Caco-2 (cell line): ENCODE measurements around the gene TYW5. TPM values are rescaled to one million over a fixed set of nuclear protein-coding genes. Genes with fewer than 3 reads are reported as not detected.

Experiments used
- BruUV-seq: library from RNA; stranded (reverse); fragments of 400-500 nt; replicated peaks from 2 replicates; lab custom pipeline; 2021; lab: Mats Ljungman, UMichigan
- CTCF ChIA-PET: fragments of 300-600 bp; sonication (Branson Sonifier 250); formaldehyde crosslinking; loops from one replicate; lab custom pipeline; 2022; ENCODE audit warnings: antibody characterized with exemption; lab: Charles Lee
- POLR2A ChIA-PET: fragments of 300-600 bp; sonication (Branson Sonifier 250); formaldehyde crosslinking; loops from one replicate; lab custom pipeline; 2022; ENCODE audit warnings: antibody characterized with exemption; lab: Charles Lee
- DNase-seq, 2 experiments: peaks; one replicate each; pipeline versions ENCODE4 v3.0.0 to v3.0.0-alpha.2; 2020 to 2022
- H3K27me3 ChIP-seq: replicated peaks from 2 replicates; pipeline ENCODE4 v1.6.0; 2011; ENCODE audit warnings: low read length; ENCODE audit not compliant: control insufficient read depth, insufficient read depth
- H3K36me3 ChIP-seq: 2 replicates; pipeline ENCODE4 v1.5.1; 2011; ENCODE audit warnings: low read length; ENCODE audit not compliant: control insufficient read depth, insufficient read depth
- H3K4me1 ChIP-seq: fragments of 250-450 bp; sonication (Bioruptor Pico); 2 replicates; pipeline ENCODE4 v1.5.1; 2020; ENCODE audit warnings: mild to moderate bottlenecking
- H3K4me3 ChIP-seq: 2 replicates; pipeline ENCODE4 v1.5.1; 2011; ENCODE audit warnings: low read depth, mild to moderate bottlenecking, control low read depth, low read length
- H3K9me3 ChIP-seq: fragments of 250-450 bp; sonication (Bioruptor Pico); 2 replicates; pipeline ENCODE4 v1.5.1; 2020; ENCODE audit warnings: mild to moderate bottlenecking, moderate library complexity
- H3K27ac Mint-ChIP-seq: one replicate; pipeline ENCODE4 v1.8.0; 2022; ENCODE audit warnings: mixed read lengths; ENCODE audit not compliant: unreplicated experiment
- H3K27me3 Mint-ChIP-seq: one replicate; pipeline ENCODE4 v1.8.0; 2022; ENCODE audit warnings: mixed read lengths; ENCODE audit not compliant: insufficient read depth, unreplicated experiment
- H3K36me3 Mint-ChIP-seq: one replicate; pipeline ENCODE4 v1.8.0; 2022; ENCODE audit warnings: mild to moderate bottlenecking, mixed read lengths; ENCODE audit not compliant: insufficient read depth, unreplicated experiment
- H3K4me1 Mint-ChIP-seq: one replicate; pipeline ENCODE4 v1.8.0; 2022; ENCODE audit warnings: low read depth, mixed read lengths; ENCODE audit not compliant: unreplicated experiment
- H3K4me3 Mint-ChIP-seq: one replicate; pipeline ENCODE4 v1.8.0; 2022; ENCODE audit warnings: mild to moderate bottlenecking, moderate library complexity, mixed read lengths; ENCODE audit not compliant: unreplicated experiment
- H3K9me3 Mint-ChIP-seq: one replicate; pipeline ENCODE4 v1.8.0; 2022; ENCODE audit warnings: mixed read lengths; ENCODE audit not compliant: unreplicated experiment
- intact Hi-C: fragments of 100-400 bp; cut with micrococcal nuclease; formaldehyde crosslinking; loops from one replicate; pipeline ENCODE4 v1.10.0; 2022; ENCODE audit not compliant: unreplicated experiment
- total RNA-seq: library from RNA; stranded (reverse); gene quantifications from 2 replicates; pipeline ENCODE4 v1.2.3, GENCODE V29; 2022
- TF ChIP-seq, protein P1 (sequence below), 2 experiments: fragments of 200-600 bp in 1 of 2; IDR thresholded peaks; 1 replicate in 1 of 2; 2 replicates in 1 of 2; pipeline versions ENCODE4 v1.5.1 to v1.8.0; 2011 to 2022; ENCODE audit warnings: antibody characterized with exemption in 1 of 2, control low read depth in 1 of 2, inconsistent platforms in 1 of 2, low read depth in 1 of 2, low read length in 1 of 2, mild to moderate bottlenecking in 1 of 2, moderate library complexity in 1 of 2; ENCODE audit not compliant: insufficient read depth in 1 of 2, severe bottlenecking in 1 of 2, unreplicated experiment in 1 of 2

The TYW5 gene
- total RNA-seq, 1 experiment from 2014 or later: 13.9 TPM

DNA sequence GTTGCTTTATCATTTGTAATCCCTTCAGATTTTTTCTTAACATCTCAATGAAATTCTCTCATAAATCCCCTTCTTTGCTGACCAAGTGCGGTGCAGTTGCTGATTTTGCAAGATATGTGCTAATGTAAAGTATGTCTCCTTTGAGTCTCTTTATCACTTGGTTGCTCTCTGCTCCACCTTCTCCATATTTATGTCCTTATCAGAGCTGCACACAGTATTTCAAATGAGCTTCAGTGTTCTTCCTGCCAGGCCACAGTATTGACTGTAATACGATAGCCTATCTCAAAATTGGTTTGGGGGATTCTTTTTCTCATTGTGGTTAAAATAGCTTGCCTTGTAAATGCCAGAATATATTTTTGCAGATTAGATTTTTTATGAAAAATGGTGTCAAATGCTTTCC lies 32.3 kb upstream of the TYW5 start:
- Mint-ChIP-seq H3K36me3 (no peaks in the 10 kb centered on the region), H3K27ac (no peak overlapping the region), H3K27me3 (no peaks in the 10 kb centered on the region), H3K4me3 (no peak overlapping the region), H3K4me1 (peaks cover 6% of the 10 kb centered on the region), H3K9me3 (no peaks in the 10 kb centered on the region)
- POLR2A ChIA-PET: no interaction called here
- CTCF ChIA-PET: interaction anchor here (0.7 kb wide), 1 partner anchor 490 kb away, joined by 3 read pairs; no protein-coding TSS in a partner anchor
- H3K27me3 ChIP-seq: no peaks in the 10 kb centered on the region
- no TSS peak for BruUV-seq
- DNase-seq: no peak
- TF ChIP-seq, protein P1, sequence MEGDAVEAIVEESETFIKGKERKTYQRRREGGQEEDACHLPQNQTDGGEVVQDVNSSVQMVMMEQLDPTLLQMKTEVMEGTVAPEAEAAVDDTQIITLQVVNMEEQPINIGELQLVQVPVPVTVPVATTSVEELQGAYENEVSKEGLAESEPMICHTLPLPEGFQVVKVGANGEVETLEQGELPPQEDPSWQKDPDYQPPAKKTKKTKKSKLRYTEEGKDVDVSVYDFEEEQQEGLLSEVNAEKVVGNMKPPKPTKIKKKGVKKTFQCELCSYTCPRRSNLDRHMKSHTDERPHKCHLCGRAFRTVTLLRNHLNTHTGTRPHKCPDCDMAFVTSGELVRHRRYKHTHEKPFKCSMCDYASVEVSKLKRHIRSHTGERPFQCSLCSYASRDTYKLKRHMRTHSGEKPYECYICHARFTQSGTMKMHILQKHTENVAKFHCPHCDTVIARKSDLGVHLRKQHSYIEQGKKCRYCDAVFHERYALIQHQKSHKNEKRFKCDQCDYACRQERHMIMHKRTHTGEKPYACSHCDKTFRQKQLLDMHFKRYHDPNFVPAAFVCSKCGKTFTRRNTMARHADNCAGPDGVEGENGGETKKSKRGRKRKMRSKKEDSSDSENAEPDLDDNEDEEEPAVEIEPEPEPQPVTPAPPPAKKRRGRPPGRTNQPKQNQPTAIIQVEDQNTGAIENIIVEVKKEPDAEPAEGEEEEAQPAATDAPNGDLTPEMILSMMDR (IDR thresholded peaks at IDR 0.05; ENCODE audit: insufficient read depth in 1 of 2, low read depth in 1 of 2, low read length in 1 of 2, severe bottlenecking in 1 of 2, unreplicated experiment in 1 of 2): no peak
- H3K4me3 ChIP-seq: no peak overlapping the region
- no peaks in the 10 kb centered on the region for H3K9me3 ChIP-seq
- intact Hi-C loops: loop anchor here (5.0 kb wide), 1 partner anchor 105 kb away; no protein-coding TSS in a partner anchor
- peaks cover 30% of the 10 kb centered on the region for H3K4me1 ChIP-seq
- no peaks in the 10 kb centered on the region for H3K36me3 ChIP-seq

DNA sequence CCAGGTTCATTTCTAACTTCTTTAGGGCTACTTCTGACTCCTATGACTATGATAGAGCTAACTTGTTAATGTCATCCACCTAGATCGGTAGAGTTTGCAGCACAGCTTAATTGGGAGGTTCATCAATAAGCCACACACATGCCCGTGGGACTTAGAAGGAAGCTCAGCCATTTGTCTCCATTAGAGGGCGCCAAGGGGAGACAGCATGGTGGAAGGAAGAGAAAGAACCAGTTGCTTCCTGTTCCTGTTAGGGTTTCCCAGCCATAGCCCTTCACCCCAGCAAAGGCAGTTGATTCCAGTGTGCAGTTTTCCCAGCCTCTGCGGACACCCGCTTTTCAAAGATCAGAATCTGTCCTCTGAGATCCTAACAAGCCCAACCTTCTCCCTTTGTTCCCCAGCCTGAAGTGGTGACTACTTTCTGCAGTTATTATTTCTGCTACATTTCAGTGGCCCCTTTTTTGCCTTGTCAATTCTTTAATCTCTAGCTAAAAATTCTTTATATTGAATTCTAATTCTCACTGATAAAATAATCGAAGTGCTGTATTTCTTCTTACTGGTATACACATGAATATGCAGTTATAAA lies 30.4 kb upstream of the TYW5 start:
- Mint-ChIP-seq H3K36me3 (peaks cover 5% of the 10 kb centered on the region), H3K9me3 (no peaks in the 10 kb centered on the region), H3K27me3 (no peaks in the 10 kb centered on the region), H3K4me3 (no peak overlapping the region), H3K4me1 (peaks cover 6% of the 10 kb centered on the region), H3K27ac (no peak overlapping the region)
- Histone ChIP-seq H3K9me3 (no peaks in the 10 kb centered on the region), H3K4me3 (no peak overlapping the region), H3K4me1 (peaks cover 27% of the 10 kb centered on the region), H3K27me3 (no peaks in the 10 kb centered on the region), H3K36me3 (no peaks in the 10 kb centered on the region)
- ChIA-PET POLR2A (no interaction called here), CTCF (interaction anchor here (0.5 to 1.2 kb wide), 8 partner anchors 235 to 897 kb away, joined by 3 to 5 read pairs (median 3); no protein-coding TSS in a partner anchor)
- intact Hi-C loops: loop anchor here (1.0 to 5.0 kb wide), 2 partner anchors 107 to 318 kb away; no protein-coding TSS in a partner anchor
- no TSS peak for BruUV-seq
- TF ChIP-seq, protein P1 (IDR thresholded peaks at IDR 0.05; ENCODE audit: insufficient read depth in 1 of 2, low read depth in 1 of 2, low read length in 1 of 2, severe bottlenecking in 1 of 2, unreplicated experiment in 1 of 2): peak; percentile 64 to 75
- peak; percentile 82 to 83 for DNase-seq

GRCh38 chr2:199984755-199985154 lies 29.5 kb upstream of the TYW5 start:
- Mint-ChIP-seq H3K4me3 (no peak overlapping the region), H3K4me1 (peaks cover 6% of the 10 kb centered on the region), H3K9me3 (no peaks in the 10 kb centered on the region), H3K27ac (no peak overlapping the region), H3K36me3 (peaks cover 5% of the 10 kb centered on the region), H3K27me3 (no peaks in the 10 kb centered on the region)
- TF ChIP-seq, protein P1 (IDR thresholded peaks at IDR 0.05; ENCODE audit: insufficient read depth in 1 of 2, low read depth in 1 of 2, low read length in 1 of 2, severe bottlenecking in 1 of 2, unreplicated experiment in 1 of 2): no peak
- ChIA-PET POLR2A (no interaction called here), CTCF (no interaction called here)
- Histone ChIP-seq H3K27me3 (no peaks in the 10 kb centered on the region), H3K9me3 (no peaks in the 10 kb centered on the region), H3K36me3 (no peaks in the 10 kb centered on the region), H3K4me1 (peaks cover 20% of the 10 kb centered on the region), H3K4me3 (no peak overlapping the region)
- DNase-seq: no peak
- BruUV-seq: no TSS peak
- intact Hi-C loops: loop anchor here (1.0 to 5.0 kb wide), 3 partner anchors 108 to 319 kb away; no protein-coding TSS in a partner anchor
